ENCODE data around the gene PANK2. TPM values are rescaled to one million over a fixed set of nuclear protein-coding genes. Genes with fewer than 3 reads are reported as not detected.
"Not testable (repeated sequence)": the region's sequence is repeated elsewhere in the genome, so short reads cannot be mapped to it uniquely, and the experiment has no call there.

Gene PANK2
- 10 to 100 TPM; 71.4 to 80.5 TPM for total RNA-seq
- polyA plus RNA-seq = 10 to 100 TPM; 48.5 to 54.3 TPM

DNA sequence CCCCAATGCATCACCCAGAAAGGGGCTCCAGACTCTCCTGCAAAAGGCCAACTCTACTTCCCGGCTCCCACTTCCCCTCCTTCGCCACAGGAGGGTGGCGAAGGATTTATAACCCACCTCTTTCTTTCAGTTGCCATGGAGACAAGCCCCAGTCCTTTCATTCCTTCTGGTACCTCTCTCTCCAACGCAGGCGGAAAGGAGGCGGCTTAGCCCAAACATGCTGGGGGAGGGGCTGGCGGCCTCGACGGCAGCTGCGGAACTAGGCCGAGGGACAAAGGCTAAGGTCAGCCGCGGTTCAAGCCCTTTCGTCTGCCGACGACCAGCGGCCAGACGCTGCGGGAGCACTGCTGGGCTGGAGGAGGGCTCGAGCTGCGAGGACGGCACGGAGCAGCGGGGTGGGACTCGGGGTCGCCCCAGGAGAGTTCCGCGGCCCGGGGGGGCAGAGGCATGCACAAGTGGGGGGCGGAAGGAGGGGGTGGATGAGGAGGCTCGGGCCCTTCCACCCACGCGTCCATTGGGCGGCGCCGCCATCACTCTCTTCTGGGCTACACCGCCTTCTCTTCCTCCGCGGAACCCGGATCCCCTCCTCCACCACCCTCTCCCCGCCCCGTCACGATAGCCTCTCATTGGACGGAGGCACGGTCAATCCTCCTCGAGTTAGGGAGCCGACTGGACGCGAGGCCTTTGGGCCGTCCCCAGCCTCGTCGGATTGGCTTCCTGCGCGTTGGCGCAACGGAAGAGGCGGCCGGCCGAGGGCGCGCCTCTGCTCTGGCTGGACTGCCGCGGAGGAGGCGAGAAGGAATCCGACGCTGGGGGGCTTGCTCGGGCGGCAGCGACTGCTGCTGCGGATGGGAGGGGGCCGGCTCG, at the start of gene PANK2:
Gene PANK2, plus strand, starts transcription at position 766 of the 867 bp plus-strand sequence.
- Histone ChIP-seq H3K4me3 (ENCODE audit: low read length in 2 of 2) (peak within 1 kb of the TSS; percentile 96 to 98), H3K27ac (ENCODE audit: low read depth, low read length) (peak within 1 kb of the TSS; percentile 79), H3K36me3 (ENCODE audit: insufficient read depth, low read length) (no peaks in the 10 kb centered on the region), H3K9me3 (ENCODE audit: control insufficient read depth in 1 of 2, low read length in 2 of 2) (no peaks in the 10 kb centered on the region), H3K4me1 (ENCODE audit: insufficient read depth, low read length) (peaks cover 46% of the 10 kb centered on the region), H3K27me3 (ENCODE audit: insufficient read depth, low read length) (no peaks in the 10 kb centered on the region)
- Mint-ChIP-seq H3K4me3 (peak within 1 kb of the TSS; percentile 96 to 100 (median 98)), H3K4me1 (peaks cover 34 to 68% (median 47%) of the 10 kb centered on the region in 4 donors), H3K27ac (peak within 1 kb of the TSS; percentile 96 to 98 (median 97)), H3K9me3 (peaks cover 0 to 2% (median 0%) of the 10 kb centered on the region in 8 donors), H3K36me3 (peaks cover 7 to 34% of the 10 kb centered on the region in 2 donors), H3K27me3 (no peaks in the 10 kb centered on the region)
- ChIA-PET POLR2A (ENCODE audit: partially characterized antibody) (interaction anchor here (1.1 to 2.7 kb wide), 9 partner anchors 10 to 195 kb away, joined by 3 to 23 read pairs (median 7); partner anchors contain the start of gene CDC25B), CTCF (ENCODE audit: partially characterized antibody) (interaction anchor here (1.5 to 1.8 kb wide), 3 partner anchors 11 to 196 kb away, joined by 5 read pairs; no protein-coding TSS in a partner anchor)
- intact Hi-C loops (cut with micrococcal nuclease) = loop anchor here (1.0 to 2.0 kb wide), 5 partner anchors 18 to 196 kb away; partner anchors contain the start of genes ADISSP, MAVS and RNF24
- peak; percentile 95 to 98 (median 96) for DNase-seq

DNA sequence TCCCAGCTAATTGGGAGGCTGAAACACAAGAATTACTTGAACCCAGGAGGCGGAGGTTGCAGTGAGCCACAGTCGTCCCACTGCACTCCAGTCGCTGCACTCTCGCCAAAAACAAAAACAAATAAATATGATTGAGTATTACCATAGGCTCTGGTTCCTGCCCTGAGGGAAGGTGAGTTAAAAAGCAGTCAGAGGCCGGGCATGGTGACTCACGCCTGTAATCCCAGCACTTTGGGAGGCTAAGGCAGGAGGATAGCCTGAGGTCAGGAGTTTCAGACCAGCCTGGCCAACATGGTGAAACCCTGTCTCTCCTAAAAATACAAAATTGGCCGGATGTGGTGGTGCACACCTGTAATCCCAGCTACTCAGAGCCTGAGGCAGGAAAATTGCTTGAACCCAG, 49.0 kb upstream of the PANK2 start:
- ChIA-PET POLR2A (ENCODE audit: partially characterized antibody) (interaction anchor here (1.1 kb wide), 1 partner anchor 77 kb away, joined by 3 read pairs; no protein-coding TSS in a partner anchor), CTCF (ENCODE audit: partially characterized antibody) (interaction anchor here (0.8 kb wide), 1 partner anchor 145 kb away, joined by 3 read pairs; no protein-coding TSS in a partner anchor)
- H3K4me1 Mint-ChIP-seq; H3K27me3 ChIP-seq (ENCODE audit: insufficient read depth, low read length); H3K27ac ChIP-seq (ENCODE audit: low read depth, low read length); DNase-seq; H3K4me1 ChIP-seq (ENCODE audit: insufficient read depth, low read length); intact Hi-C loops (cut with micrococcal nuclease); H3K36me3 Mint-ChIP-seq; H3K9me3 Mint-ChIP-seq; H3K36me3 ChIP-seq (ENCODE audit: insufficient read depth, low read length); H3K4me3 Mint-ChIP-seq; H3K27ac Mint-ChIP-seq; H3K27me3 Mint-ChIP-seq; H3K9me3 ChIP-seq (ENCODE audit: control insufficient read depth in 1 of 2, low read length in 2 of 2); H3K4me3 ChIP-seq (ENCODE audit: low read length in 2 of 2): not testable (repeated sequence)

DNA sequence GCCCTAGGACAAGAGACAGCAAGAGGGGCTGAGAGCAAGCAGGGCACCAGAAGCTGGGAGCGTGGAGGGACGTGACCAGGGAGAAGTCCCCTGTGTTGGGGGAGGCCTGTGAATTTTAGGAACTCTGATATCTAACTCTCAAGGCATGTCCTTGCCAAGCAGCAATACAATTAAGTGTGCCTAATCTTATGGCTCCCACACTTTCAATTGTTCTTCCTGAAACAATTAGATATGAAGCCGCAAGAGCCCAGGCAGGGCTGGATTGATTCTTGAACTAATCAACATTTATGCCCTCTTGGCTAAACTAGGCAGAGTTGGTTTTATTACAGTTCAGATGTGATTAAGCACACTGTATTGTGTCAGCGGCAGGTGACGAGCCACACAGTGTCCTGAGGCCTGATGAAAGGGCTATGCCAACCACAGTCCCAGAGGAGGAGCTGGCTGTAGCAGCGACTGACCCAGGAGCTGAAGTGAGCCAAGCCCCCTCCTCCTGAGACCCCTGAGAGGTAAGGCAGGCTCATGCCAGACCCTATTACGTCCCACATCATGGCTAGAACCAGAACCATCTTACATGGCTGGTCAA, 46.7 kb upstream of the PANK2 start:
- POLR2A ChIA-PET (ENCODE audit: partially characterized antibody) = no interaction called here
- H3K36me3 Mint-ChIP-seq = no peaks in the 10 kb centered on the region
- peaks cover 4 to 16% (median 8%) of the 10 kb centered on the region in 4 donors for H3K4me1 Mint-ChIP-seq
- Histone ChIP-seq H3K27me3 (ENCODE audit: insufficient read depth, low read length) (no peaks in the 10 kb centered on the region), H3K36me3 (ENCODE audit: insufficient read depth, low read length) (no peaks in the 10 kb centered on the region), H3K4me3 (ENCODE audit: low read length in 2 of 2) (no peak overlapping the region), H3K27ac (ENCODE audit: low read depth, low read length) (no peak overlapping the region), H3K9me3 (ENCODE audit: control insufficient read depth in 1 of 2, low read length in 2 of 2) (no peaks in the 10 kb centered on the region), H3K4me1 (ENCODE audit: insufficient read depth, low read length) (peaks cover 11% of the 10 kb centered on the region)
- H3K9me3 Mint-ChIP-seq = no peaks in the 10 kb centered on the region
- CTCF ChIA-PET (ENCODE audit: partially characterized antibody) = interaction anchor here (1.2 kb wide), 1 partner anchor 13 kb away, joined by 3 read pairs; no protein-coding TSS in a partner anchor
- no peak overlapping the region for H3K4me3 Mint-ChIP-seq
- intact Hi-C loops (cut with micrococcal nuclease) = no loop called here
- H3K27me3 Mint-ChIP-seq = no peaks in the 10 kb centered on the region
- H3K27ac Mint-ChIP-seq = no peak overlapping the region
- no peak for DNase-seq

DNA sequence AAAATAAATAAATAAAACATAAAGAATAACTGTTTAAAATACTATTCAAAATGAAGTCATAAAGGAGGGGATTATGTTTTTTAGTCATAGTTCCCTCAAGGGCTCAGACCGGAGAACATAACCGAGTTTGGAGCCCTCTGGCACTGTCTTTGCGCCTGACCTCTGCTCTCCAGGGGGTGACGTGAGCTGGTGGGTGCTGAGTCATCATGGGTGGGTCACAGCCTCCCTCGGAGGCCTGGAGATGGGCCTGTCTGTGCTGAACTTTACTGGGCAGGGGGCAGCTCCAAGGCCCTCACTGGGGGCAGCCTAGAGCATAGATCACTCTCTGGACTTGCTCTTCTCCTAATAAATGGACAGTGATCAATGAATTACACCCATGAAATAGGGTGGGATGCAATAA, 45.7 kb upstream of the PANK2 start:
- Mint-ChIP-seq H3K36me3 (no peaks in the 10 kb centered on the region), H3K9me3 (no peaks in the 10 kb centered on the region), H3K4me3 (no peak overlapping the region), H3K27me3 (no peaks in the 10 kb centered on the region), H3K27ac (no peak overlapping the region), H3K4me1 (peaks cover 12 to 26% (median 13%) of the 10 kb centered on the region in 4 donors)
- CTCF ChIA-PET (ENCODE audit: partially characterized antibody) = interaction anchor here (1.2 to 2.5 kb wide), 2 partner anchors 11 to 22 kb away, joined by 3 to 8 read pairs; partner anchors contain the start of gene AP5S1
- intact Hi-C loops (cut with micrococcal nuclease) = no loop called here
- no peak for DNase-seq
- POLR2A ChIA-PET (ENCODE audit: partially characterized antibody) = no interaction called here
- Histone ChIP-seq H3K4me1 (ENCODE audit: insufficient read depth, low read length) (peaks cover 22% of the 10 kb centered on the region), H3K27me3 (ENCODE audit: insufficient read depth, low read length) (no peaks in the 10 kb centered on the region), H3K9me3 (ENCODE audit: control insufficient read depth in 1 of 2, low read length in 2 of 2) (no peaks in the 10 kb centered on the region), H3K4me3 (ENCODE audit: low read length in 2 of 2) (no peak overlapping the region), H3K36me3 (ENCODE audit: insufficient read depth, low read length) (no peaks in the 10 kb centered on the region), H3K27ac (ENCODE audit: low read depth, low read length) (no peak overlapping the region)

DNA sequence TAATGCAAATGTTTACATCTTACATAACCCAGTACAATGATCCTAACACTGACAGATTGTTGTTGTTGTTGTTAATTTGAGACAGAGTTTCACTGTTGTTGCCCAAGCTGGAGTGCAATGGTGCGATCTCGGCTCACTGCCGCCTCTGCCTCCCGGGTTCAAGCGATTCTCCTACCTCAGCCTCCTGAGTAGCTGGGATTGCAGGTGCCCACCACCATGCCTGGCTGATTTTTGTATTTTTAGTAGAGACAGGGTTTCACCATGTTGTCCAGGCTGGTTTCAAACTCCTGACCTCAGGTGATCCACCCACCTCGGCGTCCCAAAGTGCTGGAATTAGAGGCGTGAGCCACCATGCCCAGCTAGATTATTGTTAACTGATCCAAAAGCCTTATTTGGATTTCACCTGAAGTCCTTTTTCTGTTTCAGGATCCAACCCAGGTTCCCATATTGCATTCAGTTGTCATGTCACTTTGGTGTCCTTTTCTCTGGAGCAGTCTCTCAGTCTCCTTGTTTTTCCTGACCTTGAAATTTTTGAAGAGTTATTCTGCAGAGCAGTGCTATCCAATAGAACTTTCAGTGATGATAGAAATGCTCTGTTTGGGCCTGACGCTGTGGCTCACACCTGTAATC, 45.1 kb upstream of the PANK2 start:
- Mint-ChIP-seq H3K4me1 (peaks cover 16 to 31% (median 19%) of the 10 kb centered on the region in 4 donors), H3K27ac (peak overlapping the region in 1 of 7 donors; percentile 25), H3K4me3 (peak overlapping the region in 1 of 8 donors; percentile 39)
- peaks cover 27% of the 10 kb centered on the region for H3K4me1 ChIP-seq (ENCODE audit: insufficient read depth, low read length)
- H3K27ac ChIP-seq (ENCODE audit: low read depth, low read length); H3K9me3 Mint-ChIP-seq; DNase-seq; H3K27me3 Mint-ChIP-seq; H3K36me3 Mint-ChIP-seq; H3K4me3 ChIP-seq (ENCODE audit: low read length in 2 of 2); H3K36me3 ChIP-seq (ENCODE audit: insufficient read depth, low read length); H3K9me3 ChIP-seq (ENCODE audit: control insufficient read depth in 1 of 2, low read length in 2 of 2); H3K27me3 ChIP-seq (ENCODE audit: insufficient read depth, low read length); intact Hi-C loops (cut with micrococcal nuclease): not testable (repeated sequence)
- POLR2A ChIA-PET (ENCODE audit: partially characterized antibody) = interaction anchor here (0.6 to 1.8 kb wide), 2 partner anchors 9 to 24 kb away, joined by 3 to 7 read pairs; partner anchors contain the start of gene AP5S1
- CTCF ChIA-PET (ENCODE audit: partially characterized antibody) = interaction anchor here (0.9 to 2.5 kb wide), 5 partner anchors 9 to 68 kb away, joined by 3 to 9 read pairs (median 4); partner anchors contain the start of gene AP5S1

DNA sequence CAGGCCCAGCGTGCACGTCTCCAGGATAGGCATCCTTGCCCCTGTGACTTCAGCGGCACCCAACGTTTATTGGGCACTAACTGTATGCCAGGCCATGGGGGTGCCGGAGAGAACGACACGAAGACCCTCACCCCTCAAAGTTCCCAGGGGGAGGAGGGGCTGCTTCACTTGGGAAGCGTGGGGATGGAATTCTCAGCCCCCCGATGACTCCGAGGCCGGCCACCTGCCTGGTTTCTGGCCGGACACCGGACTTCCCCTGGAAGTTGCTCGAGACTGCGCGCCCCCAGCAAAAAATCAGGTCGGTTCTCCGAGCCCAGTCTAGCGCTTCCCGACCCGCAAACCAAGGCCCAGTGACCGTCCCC, 42.8 kb upstream of the PANK2 start:
- Histone ChIP-seq H3K36me3 (ENCODE audit: insufficient read depth, low read length) (no peaks in the 10 kb centered on the region), H3K27ac (ENCODE audit: low read depth, low read length) (peak overlapping the region; percentile 85), H3K4me1 (ENCODE audit: insufficient read depth, low read length) (peaks cover 27% of the 10 kb centered on the region), H3K27me3 (ENCODE audit: insufficient read depth, low read length) (no peaks in the 10 kb centered on the region), H3K4me3 (ENCODE audit: low read length in 2 of 2) (peak overlapping the region; percentile 45 to 92), H3K9me3 (ENCODE audit: control insufficient read depth in 1 of 2, low read length in 2 of 2) (no peaks in the 10 kb centered on the region)
- Mint-ChIP-seq H3K27ac (peak overlapping the region; percentile 78 to 97 (median 92)), H3K9me3 (no peaks in the 10 kb centered on the region), H3K27me3 (no peaks in the 10 kb centered on the region), H3K36me3 (no peaks in the 10 kb centered on the region), H3K4me3 (peak overlapping the region; percentile 79 to 93 (median 92)), H3K4me1 (peaks cover 20 to 38% (median 25%) of the 10 kb centered on the region in 4 donors)
- CTCF ChIA-PET (ENCODE audit: partially characterized antibody) = interaction anchor here (1.5 to 2.0 kb wide), 2 partner anchors 9 to 60 kb away, joined by 5 to 9 read pairs; partner anchors contain the start of gene CENPB
- intact Hi-C loops (cut with micrococcal nuclease) = loop anchor here (1.0 to 2.0 kb wide), 3 partner anchors 26 to 60 kb away; partner anchors contain the start of genes AP5S1, CENPB and PANK2
- POLR2A ChIA-PET (ENCODE audit: partially characterized antibody) = interaction anchor here (2.1 kb wide), 1 partner anchor 60 kb away, joined by 10 read pairs; the partner anchor contains the start of gene CENPB
- peak in 2 of 5 donors; percentile 8 to 58 for DNase-seq

All from CD4-positive, alpha-beta memory T cell (primary cell).